ENCODE measurements around the gene TBC1D22B. TPM values are rescaled to one million over a fixed set of nuclear protein-coding genes. Genes with fewer than 3 reads are reported as not detected.

The TBC1D22B gene
- total and polyA plus RNA-seq, 9 of the 15 experiments (the other 6 are each of a cell fraction or from before 2014, with no cell fraction given), result 4.8 to 24.2 (median 13.5) TPM

DNA sequence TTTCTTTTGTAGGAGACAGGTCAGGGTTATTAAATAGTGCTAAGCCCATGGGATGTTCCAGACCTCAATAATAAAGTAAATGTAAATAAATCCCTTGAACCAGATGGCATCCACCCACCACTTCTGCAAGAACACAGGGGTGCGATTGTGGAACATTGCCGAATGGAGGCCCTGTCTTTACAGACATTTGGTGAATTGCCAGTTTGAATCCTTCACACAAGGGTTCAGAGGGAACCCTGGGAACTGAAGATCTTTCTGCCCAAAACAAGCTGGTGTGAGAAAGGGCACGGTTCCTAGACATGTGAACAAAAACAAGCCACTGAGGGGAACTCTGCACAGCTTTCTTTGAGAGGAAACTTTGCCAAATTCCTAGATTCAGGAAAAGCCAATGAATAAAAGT, 66.0 kb downstream of the TBC1D22B start:
- no TSS peak for BruUV-seq (replicated peaks)
- no peak for ATAC-seq
- TF ChIP-seq ESRRB (CRISPR knock-in tag; IDR thresholded peaks at IDR 0.05; ENCODE audit: borderline replicate concordance), result no peak
- peak; percentile 21; the same call in 1 of the 2 replicates for TF ChIP-seq NFIC (IDR thresholded peaks at IDR 0.05)
- no peak for FAIRE-seq
- Histone ChIP-seq H3K9ac (ENCODE audit: insufficient read depth in 1 of 2, low read depth in 2 of 2, low read length in 2 of 2) (no peak overlapping the region), H3K4me2 (ENCODE audit: insufficient read depth, low read length) (no peak overlapping the region), H3K79me2 (ENCODE audit: control insufficient read depth, insufficient read depth, low read length) (no peaks in the 10 kb centered on the region), H4K20me1 (replicated peaks; ENCODE audit: control insufficient read depth, insufficient read depth, low read length) (no peaks in the 10 kb centered on the region), H3K27me3 (ENCODE audit: control insufficient read depth in 2 of 2, insufficient read depth in 2 of 2, low read length in 2 of 2) (no peaks in the 10 kb centered on the region), H3K27ac (ENCODE audit: extremely low read depth, low read depth, low read length) (no peak overlapping the region), H3K9me3 (replicated peaks; ENCODE audit: control insufficient read depth, insufficient read depth, low read depth, low read length) (no peaks in the 10 kb centered on the region), H2AFZ (ENCODE audit: low read depth, low read length) (no peak overlapping the region), H3K36me3 (ENCODE audit: control insufficient read depth, insufficient read depth, low read length) (peaks cover 55% of the 10 kb centered on the region), H3K4me3 (no peak overlapping the region), H3K9me1 (ENCODE audit: control insufficient read depth, insufficient read depth, low read length) (no peaks in the 10 kb centered on the region), H3K4me1 (replicated peaks in 1 of 2; ENCODE audit: control insufficient read depth in 2 of 2, insufficient read depth in 2 of 2, low read length in 2 of 2) (no peaks in the 10 kb centered on the region; a peak in 1 of 5 replicates)
- ChIA-PET POLR2A (interaction anchor here (0.7 to 1.7 kb wide), 5 partner anchors 9 to 332 kb away, joined by 3 to 4 read pairs (median 3); no protein-coding TSS in a partner anchor), CTCF (ENCODE audit: low intra/inter-chr PET ratio) (no interaction called here)
- intact Hi-C loops (cut with micrococcal nuclease) (loop anchor here (5.0 kb wide), 1 partner anchor 369 kb away; no protein-coding TSS in a partner anchor), in situ Hi-C loops (cut with MboI) (no loop called here)
- no peak for DNase-seq (ENCODE audit: extremely low read depth in 1 of 4, low spot score in 3 of 4)
- WGBS (ENCODE audit: insufficient coverage, low coverage, missing lambda C conversion rate), result 48% methylated on average over 3 of the region's 3 CpGs

DNA sequence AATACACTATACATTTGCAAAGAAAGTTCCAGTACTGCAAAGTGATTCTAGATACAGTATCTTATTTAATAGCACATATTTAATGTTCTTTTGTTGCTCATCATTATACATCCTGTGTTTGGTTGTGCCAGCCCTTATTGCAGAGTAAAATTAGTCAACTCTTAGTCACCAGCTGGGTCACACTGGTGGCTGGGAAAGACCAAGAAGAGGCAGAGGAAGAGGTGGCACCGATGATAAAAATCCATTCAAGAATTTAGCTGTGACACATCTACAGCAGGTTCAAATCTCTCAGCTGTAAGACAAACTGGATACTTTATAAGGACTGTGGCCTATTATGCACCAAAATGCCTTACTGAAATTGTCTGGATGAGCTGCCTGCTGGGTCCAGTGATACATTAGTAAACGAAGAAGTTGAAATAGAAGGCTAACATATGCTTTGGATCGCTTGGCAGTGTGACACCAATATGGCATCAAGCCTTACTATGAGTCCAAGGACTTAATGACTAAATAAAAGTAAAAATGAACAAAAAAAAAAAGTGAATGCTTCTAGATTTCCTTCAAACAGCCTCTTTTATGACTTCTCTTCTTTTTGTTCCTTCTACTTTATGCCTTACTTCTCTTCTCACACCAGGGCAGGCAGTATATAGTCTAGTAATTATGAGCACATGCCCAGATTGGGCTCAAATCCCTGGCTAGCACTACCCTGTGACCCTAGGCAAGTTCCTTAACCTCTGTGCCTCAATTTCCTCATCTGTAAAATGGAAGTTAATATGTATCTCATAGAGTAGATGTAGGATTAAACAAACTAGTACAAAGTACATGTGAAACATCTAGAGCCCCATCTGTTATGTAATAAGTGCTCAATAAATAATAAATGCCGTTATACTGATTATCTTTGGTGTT, 66.8 kb downstream of the TBC1D22B start:
- 58% methylated on average over 4 of the region's 4 CpGs for WGBS (ENCODE audit: insufficient coverage, low coverage, missing lambda C conversion rate)
- CTCF ChIA-PET (ENCODE audit: low intra/inter-chr PET ratio), result interaction anchor here (0.6 to 3.7 kb wide), 4 partner anchors 211 to 367 kb away, joined by 6 to 24 read pairs (median 8); no protein-coding TSS in a partner anchor
- Histone ChIP-seq H2AFZ (ENCODE audit: low read depth, low read length) (no peak overlapping the region), H3K27ac (ENCODE audit: extremely low read depth, low read depth, low read length) (no peak overlapping the region), H3K4me2 (ENCODE audit: insufficient read depth, low read length) (no peak overlapping the region), H3K9me3 (replicated peaks; ENCODE audit: control insufficient read depth, insufficient read depth, low read depth, low read length) (no peaks in the 10 kb centered on the region), H4K20me1 (replicated peaks; ENCODE audit: control insufficient read depth, insufficient read depth, low read length) (no peaks in the 10 kb centered on the region), H3K4me3 (no peak overlapping the region), H3K27me3 (ENCODE audit: control insufficient read depth in 2 of 2, insufficient read depth in 2 of 2, low read length in 2 of 2) (no peaks in the 10 kb centered on the region), H3K9ac (ENCODE audit: insufficient read depth in 1 of 2, low read depth in 2 of 2, low read length in 2 of 2) (no peak overlapping the region), H3K4me1 (replicated peaks in 1 of 2; ENCODE audit: control insufficient read depth in 2 of 2, insufficient read depth in 2 of 2, low read length in 2 of 2) (no peaks in the 10 kb centered on the region; a peak in 1 of 5 replicates), H3K36me3 (ENCODE audit: control insufficient read depth, insufficient read depth, low read length) (peaks cover 51% of the 10 kb centered on the region), H3K9me1 (ENCODE audit: control insufficient read depth, insufficient read depth, low read length) (no peaks in the 10 kb centered on the region), H3K79me2 (ENCODE audit: control insufficient read depth, insufficient read depth, low read length) (no peaks in the 10 kb centered on the region)
- no peak for TF ChIP-seq TSC22D4 (tag; IDR thresholded peaks at IDR 0.05)
- TF ChIP-seq ESRRA (IDR thresholded peaks at IDR 0.05; ENCODE audit: borderline replicate concordance, low read depth), result peak; percentile 33; the same call in 1 of the 2 replicates
- peak; percentile 64 for TF ChIP-seq RBM25 (IDR thresholded peaks at IDR 0.05; ENCODE audit: low read depth, low read length, severe bottlenecking)
- TF ChIP-seq NUFIP1 (IDR thresholded peaks at IDR 0.05; ENCODE audit: partially characterized antibody), result no peak
- in situ Hi-C loops (cut with MboI), result no loop called here
- POLR2A ChIA-PET, result interaction anchor here (0.6 to 1.7 kb wide), 7 partner anchors 8 to 998 kb away, joined by 3 to 4 read pairs (median 3); no protein-coding TSS in a partner anchor
- DNase-seq (ENCODE audit: extremely low read depth in 1 of 4, low spot score in 3 of 4) (no peak), FAIRE-seq (no peak), ATAC-seq (no peak)
- intact Hi-C loops (cut with micrococcal nuclease), result loop anchor here (1.0 to 5.0 kb wide), 4 partner anchors 57 to 368 kb away; no protein-coding TSS in a partner anchor
- BruUV-seq (replicated peaks), result no TSS peak
